HepG2 (cell line): ENCODE measurements around the gene GLDN. TPM values are rescaled to one million over a fixed set of nuclear protein-coding genes. Genes with fewer than 3 reads are reported as not detected.

ENCODE experiments used
- BRD4 ChIP-seq: sonication (generic); formaldehyde crosslinking; IDR thresholded peaks from 2 replicates; pipeline ENCODE4 v1.4.0; 2020; ENCODE audit warnings: missing genetic modification reagents
- EZH2 ChIP-seq: conservative IDR thresholded peaks from 2 replicates; pipeline ENCODE4 v1.6.1; 2012; ENCODE audit warnings: mild to moderate bottlenecking, low read depth, low read length, moderate library complexity
- FOXA3 ChIP-seq: IDR thresholded peaks from 2 replicates; pipeline ENCODE4 v1.6.1; 2016; ENCODE audit warnings: missing genetic modification reagents, missing compliant biosample characterization
- HIVEP1 ChIP-seq: sonication (generic); formaldehyde crosslinking; IDR thresholded peaks from 2 replicates; pipeline ENCODE4 v1.4.0; 2020; ENCODE audit warnings: mild to moderate bottlenecking, missing genetic modification reagents
- HNF4G ChIP-seq, 2 experiments: sonication (generic) in 1 of 2; formaldehyde crosslinking in 1 of 2; IDR thresholded peaks; 2 replicates each; pipeline versions ENCODE4 v1.4.0 to v1.6.1; 2011 to 2020; ENCODE audit warnings: borderline replicate concordance in 2 of 2, low read depth in 2 of 2, mild to moderate bottlenecking in 2 of 2, low read length in 1 of 2, missing genetic modification reagents in 1 of 2, moderate library complexity in 1 of 2
- MBNL3 ChIP-seq: fragments of 250-450 bp; sonication (Bioruptor Pico); conservative IDR thresholded peaks from 2 replicates; pipeline ENCODE4 v1.8.0; 2022; ENCODE audit warnings: mild to moderate bottlenecking, inconsistent platforms
- RBM22 ChIP-seq: fragments of 200-400 bp; formaldehyde crosslinking; optimal IDR thresholded peaks from 2 replicates; pipeline ENCODE3; 2017; ENCODE audit warnings: mild to moderate bottlenecking, low read length, moderate library complexity
- RCOR2 ChIP-seq: IDR thresholded peaks from 2 replicates; pipeline ENCODE4 v1.6.1; 2016; ENCODE audit warnings: missing biosample characterization, missing genetic modification reagents
- TAF1 ChIP-seq: sonication (generic); formaldehyde crosslinking; IDR thresholded peaks from 2 replicates; pipeline ENCODE4 v1.4.0; 2020; ENCODE audit warnings: missing genetic modification reagents
- THYN1 ChIP-seq: sonication (generic); formaldehyde crosslinking; IDR thresholded peaks from 2 replicates; pipeline ENCODE4 v1.8.1; 2023; ENCODE audit warnings: low read depth, mild to moderate bottlenecking, moderate library complexity, missing genetic modification reagents, borderline replicate concordance
- ZBTB7B ChIP-seq: sonication (generic); formaldehyde crosslinking; IDR thresholded peaks from 2 replicates; pipeline ENCODE4 v1.4.0; 2020; ENCODE audit warnings: missing genetic modification reagents
- ZIK1 ChIP-seq: sonication (generic); formaldehyde crosslinking; IDR thresholded peaks from 2 replicates; pipeline ENCODE4 v1.5.0; 2020; ENCODE audit warnings: mild to moderate bottlenecking, low read depth, missing genetic modification reagents, borderline replicate concordance
- ZNF225 ChIP-seq: sonication (generic); formaldehyde crosslinking; IDR thresholded peaks from 2 replicates; pipeline ENCODE4 v1.4.0; 2020; ENCODE audit warnings: mild to moderate bottlenecking, missing genetic modification reagents
- ZNF296 ChIP-seq: sonication (generic); formaldehyde crosslinking; conservative IDR thresholded peaks from 2 replicates; pipeline ENCODE4 v1.5.0; 2020; ENCODE audit warnings: mild to moderate bottlenecking, missing genetic modification reagents
- ZNF337 ChIP-seq: sonication (generic); formaldehyde crosslinking; IDR thresholded peaks from 2 replicates; pipeline ENCODE4 v1.5.1; 2020; ENCODE audit warnings: missing genetic modification reagents, low read depth, mild to moderate bottlenecking, borderline replicate concordance
- ZNF33B ChIP-seq: sonication (generic); formaldehyde crosslinking; IDR thresholded peaks from 2 replicates; pipeline ENCODE4 v1.5.1; 2020; ENCODE audit warnings: mild to moderate bottlenecking, missing genetic modification reagents
- ZNF451 ChIP-seq: sonication (generic); formaldehyde crosslinking; IDR thresholded peaks from 2 replicates; pipeline ENCODE4 v1.5.0; 2020; ENCODE audit warnings: mild to moderate bottlenecking, missing genetic modification reagents
- ZNF564 ChIP-seq: sonication (generic); formaldehyde crosslinking; IDR thresholded peaks from 2 replicates; pipeline ENCODE4 v1.8.1; 2023; ENCODE audit warnings: mild to moderate bottlenecking, missing genetic modification reagents
- ZNF616 ChIP-seq: sonication (generic); formaldehyde crosslinking; IDR thresholded peaks from 2 replicates; pipeline ENCODE4 v1.5.0; 2020; ENCODE audit warnings: low read depth, mild to moderate bottlenecking, missing genetic modification reagents
- ZNF644 ChIP-seq: IDR thresholded peaks from 2 replicates; pipeline ENCODE4 v1.6.1; 2016; ENCODE audit warnings: low read depth
- ZNF674 ChIP-seq: sonication (generic); formaldehyde crosslinking; IDR thresholded peaks from 2 replicates; pipeline ENCODE4 v1.5.0; 2020; ENCODE audit warnings: low read depth, mild to moderate bottlenecking, missing genetic modification reagents
- polyA plus RNA-seq, 8 experiments: library from polyadenylated mRNA; depleted of rRNA in 3 of 8; stranded (reverse) in 7 of 8; unstranded in 1 of 8; fragments of >200 nt; fragmentation: Illumina TruSeq in 4 of 8; extraction: Trizol in 4 of 8; gene quantifications; 2 replicates each; pipeline versions ENCODE4 v1.2.1 to v1.2.3, GENCODE V29; 2011 to 2016; ENCODE audit warnings: low read depth in 4 of 8, missing spikeins in 1 of 8, mixed read lengths in 1 of 8; ENCODE audit not compliant: insufficient read depth in 1 of 8
- total RNA-seq, 5 experiments: library from RNA; depleted of rRNA; stranded (reverse); fragments of >200 nt; fragmentation: Illumina TruSeq; extraction: Trizol; gene quantifications; 2 replicates each; pipeline ENCODE4 v1.2.3, GENCODE V29; 2016; ENCODE audit warnings: low read depth in 1 of 5
- TF ChIP-seq, protein P1 (sequence below), 2 experiments: IDR thresholded peaks; 2 replicates each; pipeline ENCODE4 v1.6.1; 2011 to 2012; ENCODE audit warnings: low read length in 2 of 2, borderline replicate concordance in 1 of 2, low read depth in 1 of 2, mild to moderate bottlenecking in 1 of 2, moderate library complexity in 1 of 2
- TF ChIP-seq, protein P2 (sequence below): IDR thresholded peaks from 2 replicates; pipeline ENCODE4 v1.6.1; 2018; ENCODE audit warnings: missing genetic modification reagents, mild to moderate bottlenecking, missing compliant biosample characterization
- TF ChIP-seq, protein P3 (sequence below): sonication (generic); formaldehyde crosslinking; IDR thresholded peaks from 2 replicates; pipeline ENCODE4 v1.8.0; 2022; ENCODE audit warnings: missing genetic modification reagents, mild to moderate bottlenecking, borderline replicate concordance

Gene GLDN
- total and polyA plus RNA-seq, 2 of the 13 experiments (the other 11 are each of a cell fraction or from before 2014, with no cell fraction given), result 0.86 to 1.0 TPM

DNA sequence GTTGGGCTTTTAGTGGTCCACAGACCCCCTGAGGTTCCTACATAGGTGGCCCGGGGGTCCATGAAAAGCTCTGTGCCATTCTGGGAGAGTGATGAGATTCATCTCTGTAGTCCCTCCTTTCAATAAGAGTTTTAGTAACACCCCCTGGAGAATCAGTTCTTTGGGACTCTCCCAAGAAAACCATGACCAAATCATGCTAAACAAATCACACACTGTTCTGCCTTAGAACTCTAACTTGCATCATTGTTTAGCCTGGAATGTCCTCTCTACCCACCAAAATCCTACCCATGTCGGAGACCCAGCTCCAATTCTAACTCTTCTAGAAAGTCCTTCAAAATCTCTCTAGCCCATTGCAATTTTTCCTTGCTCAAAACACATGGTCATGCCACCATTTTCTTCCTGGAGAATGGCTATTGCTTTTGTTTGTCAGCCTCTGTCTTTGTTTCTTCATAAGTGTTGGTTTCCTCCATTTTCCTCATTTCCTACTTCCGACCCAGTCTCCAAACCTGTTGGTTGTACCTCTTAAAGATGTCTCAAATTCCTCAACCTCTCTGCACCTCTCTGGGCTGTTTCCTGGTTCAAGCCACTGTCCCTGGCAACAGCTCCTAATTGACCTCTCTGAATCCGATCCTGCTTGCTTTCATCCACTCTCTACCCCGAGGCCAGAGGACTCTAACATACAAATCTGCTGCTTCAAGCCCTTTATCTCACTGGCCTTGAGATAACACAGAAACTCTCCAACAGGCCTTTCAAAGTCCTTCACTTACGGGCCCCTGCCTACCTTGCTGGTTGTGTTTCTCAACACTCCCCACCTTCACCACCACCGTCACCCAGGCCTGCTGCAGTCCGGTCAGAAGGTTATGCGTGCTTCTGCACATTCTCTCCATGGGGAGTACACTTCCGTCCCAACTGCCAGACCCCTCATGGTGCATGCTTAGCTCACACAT is 26.8 kb upstream of the GLDN start (continued):
- TF ChIP-seq MBNL3, result no peak
- TF ChIP-seq ZIK1 (CRISPR knock-in tag), result no peak
- no peak for TF ChIP-seq ZNF337 (CRISPR knock-in tag)
- peak; percentile 67; the same call in 1 of the 2 replicates for TF ChIP-seq HNF4G (IDR thresholded peaks at IDR 0.05; ENCODE audit: borderline replicate concordance, low read depth, low read length)
- TF ChIP-seq HNF4G (CRISPR knock-in tag; IDR thresholded peaks at IDR 0.05; ENCODE audit: borderline replicate concordance, low read depth), result peak; percentile 41; the same call in 1 of the 2 replicates
- TF ChIP-seq, protein P1, sequence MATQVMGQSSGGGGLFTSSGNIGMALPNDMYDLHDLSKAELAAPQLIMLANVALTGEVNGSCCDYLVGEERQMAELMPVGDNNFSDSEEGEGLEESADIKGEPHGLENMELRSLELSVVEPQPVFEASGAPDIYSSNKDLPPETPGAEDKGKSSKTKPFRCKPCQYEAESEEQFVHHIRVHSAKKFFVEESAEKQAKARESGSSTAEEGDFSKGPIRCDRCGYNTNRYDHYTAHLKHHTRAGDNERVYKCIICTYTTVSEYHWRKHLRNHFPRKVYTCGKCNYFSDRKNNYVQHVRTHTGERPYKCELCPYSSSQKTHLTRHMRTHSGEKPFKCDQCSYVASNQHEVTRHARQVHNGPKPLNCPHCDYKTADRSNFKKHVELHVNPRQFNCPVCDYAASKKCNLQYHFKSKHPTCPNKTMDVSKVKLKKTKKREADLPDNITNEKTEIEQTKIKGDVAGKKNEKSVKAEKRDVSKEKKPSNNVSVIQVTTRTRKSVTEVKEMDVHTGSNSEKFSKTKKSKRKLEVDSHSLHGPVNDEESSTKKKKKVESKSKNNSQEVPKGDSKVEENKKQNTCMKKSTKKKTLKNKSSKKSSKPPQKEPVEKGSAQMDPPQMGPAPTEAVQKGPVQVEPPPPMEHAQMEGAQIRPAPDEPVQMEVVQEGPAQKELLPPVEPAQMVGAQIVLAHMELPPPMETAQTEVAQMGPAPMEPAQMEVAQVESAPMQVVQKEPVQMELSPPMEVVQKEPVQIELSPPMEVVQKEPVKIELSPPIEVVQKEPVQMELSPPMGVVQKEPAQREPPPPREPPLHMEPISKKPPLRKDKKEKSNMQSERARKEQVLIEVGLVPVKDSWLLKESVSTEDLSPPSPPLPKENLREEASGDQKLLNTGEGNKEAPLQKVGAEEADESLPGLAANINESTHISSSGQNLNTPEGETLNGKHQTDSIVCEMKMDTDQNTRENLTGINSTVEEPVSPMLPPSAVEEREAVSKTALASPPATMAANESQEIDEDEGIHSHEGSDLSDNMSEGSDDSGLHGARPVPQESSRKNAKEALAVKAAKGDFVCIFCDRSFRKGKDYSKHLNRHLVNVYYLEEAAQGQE (IDR thresholded peaks at IDR 0.05; ENCODE audit: borderline replicate concordance in 1 of 2, low read depth in 1 of 2, low read length in 2 of 2), result no peak
- TF ChIP-seq, protein P2, sequence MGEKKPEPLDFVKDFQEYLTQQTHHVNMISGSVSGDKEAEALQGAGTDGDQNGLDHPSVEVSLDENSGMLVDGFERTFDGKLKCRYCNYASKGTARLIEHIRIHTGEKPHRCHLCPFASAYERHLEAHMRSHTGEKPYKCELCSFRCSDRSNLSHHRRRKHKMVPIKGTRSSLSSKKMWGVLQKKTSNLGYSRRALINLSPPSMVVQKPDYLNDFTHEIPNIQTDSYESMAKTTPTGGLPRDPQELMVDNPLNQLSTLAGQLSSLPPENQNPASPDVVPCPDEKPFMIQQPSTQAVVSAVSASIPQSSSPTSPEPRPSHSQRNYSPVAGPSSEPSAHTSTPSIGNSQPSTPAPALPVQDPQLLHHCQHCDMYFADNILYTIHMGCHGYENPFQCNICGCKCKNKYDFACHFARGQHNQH (CRISPR knock-in tag), result peak; percentile 41; the same call in 1 of the 2 replicates
- no peak for TF ChIP-seq ZNF674 (CRISPR knock-in tag)
- no peak for TF ChIP-seq THYN1 (CRISPR knock-in tag)
- TF ChIP-seq HIVEP1, result no peak
- peak; percentile 48; the same call in 1 of the 2 replicates for TF ChIP-seq FOXA3
- TF ChIP-seq BRD4, result peak; percentile 69; the same call in 1 of the 2 replicates
- TF ChIP-seq TAF1 (CRISPR knock-in tag), result peak; percentile 31; the same call in 1 of the 2 replicates
- no peak for TF ChIP-seq ZNF225 (CRISPR knock-in tag)
- TF ChIP-seq ZBTB7B, result peak; percentile 81
- TF ChIP-seq EZH2, result no peak
- TF ChIP-seq ZNF296, result no peak
- TF ChIP-seq ZNF644 (CRISPR knock-in tag), result peak; percentile 84
- no peak for TF ChIP-seq RBM22
- TF ChIP-seq, protein P3, sequence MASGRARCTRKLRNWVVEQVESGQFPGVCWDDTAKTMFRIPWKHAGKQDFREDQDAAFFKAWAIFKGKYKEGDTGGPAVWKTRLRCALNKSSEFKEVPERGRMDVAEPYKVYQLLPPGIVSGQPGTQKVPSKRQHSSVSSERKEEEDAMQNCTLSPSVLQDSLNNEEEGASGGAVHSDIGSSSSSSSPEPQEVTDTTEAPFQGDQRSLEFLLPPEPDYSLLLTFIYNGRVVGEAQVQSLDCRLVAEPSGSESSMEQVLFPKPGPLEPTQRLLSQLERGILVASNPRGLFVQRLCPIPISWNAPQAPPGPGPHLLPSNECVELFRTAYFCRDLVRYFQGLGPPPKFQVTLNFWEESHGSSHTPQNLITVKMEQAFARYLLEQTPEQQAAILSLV (CRISPR knock-in tag), result no peak
- no peak for TF ChIP-seq ZNF564 (CRISPR knock-in tag)
- TF ChIP-seq RCOR2 (CRISPR knock-in tag), result peak; percentile 59
- no peak for TF ChIP-seq ZNF616 (CRISPR knock-in tag)
- TF ChIP-seq ZNF33B (CRISPR knock-in tag), result no peak
- peak; percentile 68; the same call in 1 of the 2 replicates for TF ChIP-seq ZNF451 (CRISPR knock-in tag)
